Lower lobe of right lung (tissue), 2 donors: ENCODE data around the gene RTEL1. TPM values are rescaled to one million over a fixed set of nuclear protein-coding genes. Genes with fewer than 3 reads are reported as not detected.

Experiments
- ATAC-seq, 2 donors: fragments of 200-7000 bp; cut with Tn5 transposase; one replicate each; pipeline ENCODE4 v1.9.1; 2020 to 2022; ENCODE audit warnings: mild to moderate bottlenecking in 2 of 2, moderate library complexity in 2 of 2
- DNase-seq: peaks from one replicate; pipeline ENCODE4 v3.0.0-alpha.2; 2020
- H3K27ac ChIP-seq: fragments of 200-600 bp; one replicate; pipeline ENCODE4 v1.8.0; 2022
- H3K27me3 ChIP-seq: fragments of 200-600 bp; one replicate; pipeline ENCODE4 v1.8.0; 2022; ENCODE audit warnings: low read depth
- H3K36me3 ChIP-seq: fragments of 200-600 bp; one replicate; pipeline ENCODE4 v1.8.0; 2022; ENCODE audit warnings: mild to moderate bottlenecking
- H3K4me1 ChIP-seq: fragments of 200-600 bp; one replicate; pipeline ENCODE4 v1.8.0; 2022
- H3K4me3 ChIP-seq: fragments of 200-600 bp; one replicate; pipeline ENCODE4 v1.8.0; 2022; ENCODE audit warnings: mild to moderate bottlenecking
- H3K9me3 ChIP-seq: fragments of 200-600 bp; one replicate; pipeline ENCODE4 v1.8.0; 2022
- CTCF ChIP-seq: fragments of 200-600 bp; IDR thresholded peaks from one replicate; pipeline ENCODE4 v1.8.0; 2022; ENCODE audit warnings: antibody characterized with exemption, mild to moderate bottlenecking
- intact Hi-C: fragments of 100-400 bp; cut with DNase I; formaldehyde crosslinking; loops from one replicate; pipeline ENCODE4 v1.11.0; 2022
- total RNA-seq: library from RNA; stranded (reverse); fragmentation: NEBNext Ultra II Directional; extraction: Animal tissue kit (Norgen Biotek cat#: 25700); gene quantifications from one replicate; pipeline ENCODE4 v1.2.1, GENCODE V29; 2021
- donor health status: DM: no; HTN: yes; CAD: no; lungs with severe emphysema.

RTEL1 gene
- total RNA-seq, 1 donor from 2014 or later, result 23.8 TPM

DNA sequence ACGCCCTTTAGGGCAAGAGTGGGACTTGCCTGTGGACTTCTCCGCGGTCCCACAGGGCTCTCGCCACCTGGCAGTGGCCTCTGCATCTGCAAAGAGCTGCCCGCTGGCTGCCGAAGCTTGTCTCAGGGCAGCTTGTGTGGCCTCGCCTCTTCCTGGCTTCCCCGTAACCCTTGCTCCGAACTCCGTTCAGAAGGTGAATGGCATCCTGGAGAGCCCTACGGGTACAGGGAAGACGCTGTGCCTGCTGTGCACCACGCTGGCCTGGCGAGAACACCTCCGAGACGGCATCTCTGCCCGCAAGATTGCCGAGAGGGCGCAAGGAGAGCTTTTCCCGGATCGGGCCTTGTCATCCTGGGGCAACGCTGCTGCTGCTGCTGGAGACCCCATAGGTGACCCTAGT is 3.0 kb downstream of the RTEL1 start:
- intact Hi-C loops, result no loop called here
- Histone ChIP-seq H3K27ac (no peak overlapping the region), H3K36me3 (peaks cover 41% of the 10 kb centered on the region), H3K4me1 (peaks cover 18% of the 10 kb centered on the region), H3K27me3 (no peaks in the 10 kb centered on the region), H3K4me3 (no peak overlapping the region), H3K9me3 (no peaks in the 10 kb centered on the region)
- TF ChIP-seq CTCF, result no peak
- no peak for DNase-seq
- no peak for ATAC-seq

DNA sequence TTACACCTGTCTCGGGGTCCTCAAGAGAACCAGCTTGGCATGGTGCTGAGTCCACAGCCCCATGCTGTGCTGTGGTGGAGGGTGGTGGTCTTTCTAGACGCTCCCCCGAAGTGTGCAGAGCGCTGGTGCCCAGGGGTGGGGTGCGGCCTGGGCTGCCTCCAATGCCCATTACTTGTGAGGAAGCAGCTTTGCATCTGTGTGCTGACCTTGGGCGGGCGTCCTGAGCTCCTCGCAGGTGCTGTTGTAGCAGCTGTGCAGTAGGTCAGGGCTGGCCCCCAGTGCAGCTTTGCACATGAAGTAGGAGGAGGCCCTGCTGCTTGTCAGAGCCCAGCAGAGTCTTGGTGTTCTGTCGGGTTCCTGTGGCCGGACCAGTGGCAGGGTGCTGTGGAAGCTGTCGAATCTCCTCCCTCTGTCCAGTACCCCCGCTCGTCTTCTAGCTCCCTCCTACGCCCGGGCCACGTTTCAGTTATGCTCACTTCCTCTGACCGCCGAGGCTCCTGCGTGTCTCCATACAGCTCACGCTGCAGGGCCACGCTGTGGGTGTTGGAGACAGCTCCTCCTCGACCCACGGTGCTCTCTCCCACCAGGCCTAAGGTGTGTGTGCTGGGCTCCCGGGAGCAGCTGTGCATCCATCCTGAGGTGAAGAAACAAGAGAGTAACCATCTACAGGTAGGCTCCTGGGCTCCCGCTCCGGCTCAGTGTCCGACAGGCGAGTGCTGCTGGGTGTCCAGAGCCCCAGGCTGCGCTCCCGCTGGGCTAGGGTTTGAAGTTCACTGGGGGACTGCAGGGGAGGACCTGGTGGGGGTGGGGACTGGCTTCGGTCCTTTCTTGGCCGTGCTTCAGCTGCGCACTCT is 4.1 kb downstream of the RTEL1 start:
- H3K36me3 ChIP-seq, result peaks cover 51% of the 10 kb centered on the region
- intact Hi-C loops, result no loop called here
- no peak for DNase-seq
- H3K4me3 ChIP-seq, result no peak overlapping the region
- no peak overlapping the region for H3K27ac ChIP-seq
- peaks cover 18% of the 10 kb centered on the region for H3K4me1 ChIP-seq
- ATAC-seq, result no peak
- TF ChIP-seq CTCF, result no peak
- H3K9me3 ChIP-seq, result no peaks in the 10 kb centered on the region
- H3K27me3 ChIP-seq, result no peaks in the 10 kb centered on the region

DNA sequence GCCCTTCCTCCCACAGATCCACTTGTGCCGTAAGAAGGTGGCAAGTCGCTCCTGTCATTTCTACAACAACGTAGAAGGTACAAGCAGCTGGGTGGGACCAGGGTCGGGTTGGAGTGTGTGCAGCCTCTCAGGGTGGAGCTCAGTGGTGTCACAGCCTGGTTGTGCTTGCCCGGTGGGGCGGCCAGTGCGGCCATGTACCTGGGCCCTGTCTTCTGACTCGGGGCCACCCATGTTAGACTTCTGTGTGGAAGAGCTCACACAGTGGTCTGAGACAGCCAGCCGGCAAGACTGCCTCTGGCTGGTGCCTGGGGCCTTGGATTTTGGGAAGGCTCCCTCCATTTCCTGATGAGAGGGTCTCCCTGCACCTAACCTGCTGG is 4.7 kb downstream of the RTEL1 start:
- DNase-seq, result no peak
- Histone ChIP-seq H3K4me3 (no peak overlapping the region), H3K9me3 (no peaks in the 10 kb centered on the region), H3K36me3 (peaks cover 58% of the 10 kb centered on the region), H3K27ac (no peak overlapping the region), H3K4me1 (peaks cover 13% of the 10 kb centered on the region), H3K27me3 (no peaks in the 10 kb centered on the region)
- intact Hi-C loops, result no loop called here
- no peak for TF ChIP-seq CTCF
- no peak for ATAC-seq

- TF ChIP-seq CTCF, result no peak
- intact Hi-C loops, result no loop called here
- Histone ChIP-seq H3K9me3 (no peaks in the 10 kb centered on the region), H3K27me3 (no peaks in the 10 kb centered on the region), H3K4me3 (no peak overlapping the region), H3K27ac (no peak overlapping the region), H3K36me3 (peaks cover 64% of the 10 kb centered on the region), H3K4me1 (peaks cover 10% of the 10 kb centered on the region)
- ATAC-seq (no peak), DNase-seq (no peak)
Observed at GRCh38 chr20:63663332-63664066, 5.4 kb downstream of the RTEL1 start.

- DNase-seq, result no peak
- no peak for ATAC-seq
- no peaks in the 10 kb centered on the region for H3K27me3 ChIP-seq
- H3K9me3 ChIP-seq, result no peaks in the 10 kb centered on the region
- no peak for TF ChIP-seq CTCF
- H3K36me3 ChIP-seq, result peaks cover 72% of the 10 kb centered on the region
- H3K4me1 ChIP-seq, result peaks cover 5% of the 10 kb centered on the region
- intact Hi-C loops, result no loop called here
- no peak overlapping the region for H3K4me3 ChIP-seq
- H3K27ac ChIP-seq, result no peak overlapping the region
Observed at GRCh38 chr20:63664143-63664851, 6.2 kb downstream of the RTEL1 start.
